CD4-positive, alpha-beta T cell treated with Interferon alpha-2 for 1 hour (primary cell): ENCODE results near the gene NDUFV2.
"Not testable (repeated sequence)": the region's sequence is repeated elsewhere in the genome, so short reads cannot be mapped to it uniquely, and the experiment has no call there.

Experiments
- DNase-seq, 2 donors: peaks; one replicate each; pipeline ENCODE4 v3.0.0-alpha.2; 2020 to 2022

Gene NDUFV2

DNA sequence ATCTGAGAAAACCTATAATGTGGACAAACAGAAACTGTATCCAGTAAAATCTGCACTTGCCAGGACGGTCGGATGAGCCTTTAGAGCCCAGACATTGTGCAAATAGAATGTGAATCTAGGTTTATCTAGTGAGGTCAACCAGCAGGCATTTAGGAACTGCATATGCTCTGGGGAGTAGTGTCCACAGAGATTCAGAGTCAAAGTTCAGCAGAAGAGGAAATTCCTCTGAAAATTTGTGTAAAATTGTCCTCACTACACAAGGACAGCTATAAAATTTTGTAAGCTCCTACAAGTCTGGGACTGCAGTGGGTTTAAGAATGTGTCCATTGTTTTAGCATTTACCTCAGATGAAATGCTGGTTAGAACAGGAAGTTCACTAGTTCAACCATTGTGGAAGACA, 9.8 kb upstream of the NDUFV2 start:
- DNase-seq, result no peak

DNA sequence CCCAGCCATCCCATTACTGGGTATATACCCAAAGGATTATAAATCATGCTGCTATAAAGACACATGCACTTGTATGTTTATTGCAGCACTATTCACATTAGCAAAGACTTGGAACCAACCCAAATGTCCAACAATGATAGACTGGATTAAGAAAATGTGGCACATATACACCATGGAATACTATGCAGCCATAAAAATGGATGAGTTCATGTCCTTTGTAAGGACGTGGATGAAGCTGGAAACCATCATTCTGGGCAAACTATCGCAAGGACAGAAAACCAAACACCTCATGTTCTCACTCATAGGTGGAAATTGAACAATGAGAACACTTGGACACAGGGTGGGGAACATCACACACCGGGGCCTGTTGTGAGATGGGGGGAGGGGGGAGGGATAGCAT, 9.4 kb upstream of the NDUFV2 start:
- not testable (repeated sequence) for DNase-seq

DNA sequence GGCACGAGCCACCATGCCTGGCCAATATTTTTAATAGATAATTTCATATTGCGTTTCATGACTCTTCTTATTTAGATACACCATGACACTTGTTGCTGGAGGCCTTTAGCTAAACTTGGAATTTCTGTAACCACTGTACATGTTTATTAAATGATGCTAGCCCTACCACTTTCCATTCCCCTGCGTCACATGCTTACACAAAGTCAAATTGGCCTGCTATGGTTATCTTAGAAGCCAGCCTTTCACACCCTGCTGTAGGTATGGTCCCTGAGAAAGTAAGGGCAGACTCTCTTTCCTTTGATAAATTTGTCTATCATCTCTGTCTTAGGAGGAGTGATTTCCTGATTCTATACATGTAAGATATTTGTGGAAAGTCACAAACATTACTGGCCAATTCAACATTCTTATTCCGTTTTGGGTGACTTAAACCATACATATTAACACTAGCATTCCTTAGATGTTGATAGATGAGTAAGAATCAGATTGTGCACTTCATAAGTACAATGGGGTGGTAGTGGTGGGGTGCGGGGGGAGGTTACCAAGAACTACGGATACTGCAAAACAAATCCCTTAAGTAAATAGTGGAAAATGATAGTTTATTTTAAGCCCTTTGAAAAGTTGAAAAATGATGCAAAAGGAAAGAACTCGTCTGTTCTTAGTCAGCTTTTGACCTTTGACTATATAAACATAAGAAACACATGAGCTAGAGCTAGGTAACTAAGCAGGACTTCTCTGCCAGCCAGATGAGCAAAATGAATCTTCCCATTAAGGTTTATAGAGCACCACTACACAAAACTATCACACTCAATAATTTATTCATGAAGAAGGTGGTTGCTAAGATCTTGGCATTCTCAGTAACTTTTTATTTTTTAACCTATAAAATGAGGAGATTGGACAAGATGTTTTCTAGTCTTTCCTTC, 7.9 kb upstream of the NDUFV2 start:
- DNase-seq, result no peak

DNA sequence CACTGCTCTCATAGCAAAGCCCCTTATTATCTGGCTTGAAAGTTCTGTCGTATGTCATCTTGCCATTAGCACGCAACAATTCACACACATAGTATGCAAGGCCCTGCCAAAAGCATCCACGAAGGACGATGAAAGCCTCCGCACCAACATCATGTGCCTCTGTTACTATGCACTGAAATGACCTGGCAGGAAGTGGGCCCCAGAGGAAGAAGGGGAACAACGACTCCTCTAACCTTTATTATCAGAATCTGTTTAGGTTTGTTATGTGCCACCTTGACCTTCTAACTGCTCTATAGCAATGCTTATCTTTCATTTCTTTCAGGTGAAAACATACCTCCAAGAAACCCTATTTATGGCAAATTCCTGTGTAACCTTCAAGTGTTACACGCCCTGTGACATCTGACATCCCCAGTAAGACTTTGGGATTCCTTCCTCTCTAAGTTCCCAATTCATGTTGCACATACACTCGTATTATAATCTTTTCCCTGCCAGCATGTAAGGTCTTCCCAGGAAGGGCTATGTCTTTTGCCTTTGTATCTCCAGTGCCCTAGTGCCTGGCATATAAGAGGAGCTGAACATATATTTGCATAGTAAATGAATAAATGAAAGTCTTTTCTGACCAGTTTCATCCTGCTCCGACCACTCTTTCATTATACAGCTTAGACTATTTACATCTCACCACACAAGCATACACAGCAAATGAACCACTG, 7.0 kb upstream of the NDUFV2 start:
- DNase-seq, result peak; percentile 54 to 70

DNA sequence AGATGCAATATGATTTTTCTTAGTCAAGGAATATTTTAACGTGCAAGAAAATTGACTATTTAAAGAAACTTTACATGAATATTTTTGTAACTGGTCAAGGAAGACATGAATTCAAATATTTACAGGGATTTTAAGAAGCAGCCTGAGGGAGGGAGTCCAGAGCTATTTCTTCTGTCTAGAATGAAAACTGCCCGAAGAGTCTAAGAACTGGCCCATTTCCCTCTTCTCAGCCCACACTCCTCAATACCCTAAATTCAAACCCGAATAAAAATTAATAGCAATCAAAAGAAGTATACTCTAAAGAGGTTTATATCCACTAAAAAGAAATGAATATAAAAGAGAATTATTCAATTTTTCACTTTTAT, 6.5 kb upstream of the NDUFV2 start:
- DNase-seq, result no peak

DNA sequence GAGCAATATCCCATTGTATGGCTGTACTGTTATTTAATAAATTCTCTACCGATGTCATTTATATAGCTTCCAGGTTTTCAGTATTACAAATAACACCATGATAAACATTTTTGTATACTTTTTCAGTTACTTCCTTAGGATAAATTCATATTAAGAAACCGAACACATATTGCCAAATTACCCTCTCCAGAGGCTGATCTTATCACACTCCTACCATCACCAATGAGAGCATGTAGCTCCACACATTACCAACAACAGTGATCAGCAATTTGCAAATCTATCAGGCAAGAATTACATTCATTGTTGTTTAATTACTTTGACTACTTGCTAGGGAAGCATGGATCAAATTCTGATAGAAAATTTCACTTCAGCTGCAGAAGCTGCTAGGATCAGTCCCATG, 5.8 kb upstream of the NDUFV2 start:
- DNase-seq, result no peak

DNA sequence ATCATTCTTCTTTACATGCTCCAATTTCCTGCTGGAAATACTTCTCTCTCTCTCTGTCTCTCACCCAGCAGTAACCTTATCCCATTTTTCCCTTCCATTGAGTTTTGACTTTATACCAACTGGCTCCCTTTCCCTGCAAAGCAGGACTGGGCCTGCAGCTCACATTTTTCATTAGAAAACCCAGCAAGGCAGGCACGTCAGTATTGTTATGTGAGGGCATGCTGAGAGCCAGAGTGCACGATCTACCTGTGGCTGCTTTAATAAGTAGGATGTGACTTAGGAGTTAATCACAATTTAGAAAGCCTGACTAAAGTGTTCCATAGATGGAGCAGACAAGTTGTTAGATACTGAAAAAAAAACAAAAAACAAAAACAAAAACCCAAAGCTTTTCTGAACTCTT, 5.2 kb upstream of the NDUFV2 start:
- DNase-seq, result no peak

DNA sequence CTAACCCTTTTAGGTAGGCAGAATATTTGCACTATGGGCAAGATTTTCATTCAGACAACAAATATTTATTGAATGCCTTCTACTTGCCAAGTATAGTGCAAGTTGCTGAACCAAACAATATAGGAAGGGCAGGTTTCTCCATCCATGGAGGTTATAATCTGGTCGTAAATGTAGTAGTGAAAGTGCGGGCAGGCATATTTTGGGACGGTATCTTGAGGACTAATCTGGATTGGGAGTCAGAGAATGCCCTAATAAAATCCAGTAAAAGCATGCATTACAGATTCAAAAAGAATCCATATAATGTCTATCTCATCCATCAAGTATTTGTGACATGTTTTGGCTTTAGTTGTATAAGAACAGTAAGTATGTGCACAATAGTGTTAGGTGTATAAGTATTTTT, 1.7 kb upstream of the NDUFV2 start:
- DNase-seq, result no peak

DNA sequence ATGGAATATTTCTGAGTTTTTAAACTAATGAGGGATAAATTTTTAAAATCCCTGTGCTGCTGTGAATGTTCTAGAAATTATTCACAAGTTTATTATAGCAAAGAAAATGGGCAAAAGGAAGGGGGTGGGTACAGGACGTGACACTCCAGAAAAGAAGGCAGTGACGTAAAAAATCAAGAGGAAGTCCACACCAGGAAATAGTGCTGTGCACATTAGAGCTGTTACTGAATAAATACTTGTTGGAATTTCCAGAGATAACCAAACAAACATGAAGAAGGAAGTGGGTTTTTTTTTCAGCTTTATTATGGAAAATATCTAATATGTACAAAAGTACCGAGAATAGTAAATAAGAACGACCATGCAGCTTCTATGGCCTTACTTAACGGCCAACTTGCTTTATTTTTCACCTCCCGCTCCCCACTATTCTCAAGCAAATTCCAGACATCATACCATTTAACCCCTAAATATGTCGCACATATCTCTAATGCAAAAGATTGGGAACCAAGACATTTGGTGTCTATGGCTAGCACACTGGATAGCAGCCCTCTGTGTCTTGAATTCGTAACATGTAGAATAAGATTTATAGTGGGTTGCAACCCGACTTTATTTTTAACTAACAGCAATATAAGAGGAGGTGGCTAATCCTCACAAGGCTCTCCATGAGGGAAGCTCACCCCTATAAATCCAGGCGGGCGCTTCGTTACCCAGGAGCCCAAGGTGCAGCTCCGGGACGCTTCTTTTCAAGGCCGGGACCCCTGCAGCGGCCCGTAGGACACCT, 580 bp upstream of the NDUFV2 start:
- peak; percentile 65 to 83 for DNase-seq

DNA sequence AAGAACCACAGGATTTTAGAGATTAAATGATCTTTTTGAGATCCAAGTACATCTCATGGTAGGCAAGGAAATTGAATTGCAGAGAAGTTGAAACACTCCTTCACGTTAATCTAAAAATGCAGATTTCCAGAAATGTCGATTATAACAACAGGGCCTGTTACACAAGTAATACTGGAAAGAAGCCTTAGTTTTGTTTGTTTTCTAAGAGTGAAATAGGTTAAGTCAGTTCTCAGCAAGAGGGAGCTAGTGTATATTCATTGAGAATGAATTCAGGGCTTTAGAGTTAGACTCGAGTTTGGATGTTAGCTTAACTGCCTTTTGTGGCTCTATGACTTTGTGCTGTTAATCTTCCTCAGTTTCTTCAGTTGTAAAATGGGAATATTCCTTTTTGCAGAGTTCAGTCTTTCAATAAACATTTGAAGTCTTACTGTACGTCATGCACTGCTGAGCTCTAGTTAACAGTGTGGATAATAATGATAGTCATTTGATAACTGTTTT, 926 bp downstream of the NDUFV2 start:
- DNase-seq, result peak in 1 of 2 donors; percentile 60

DNA sequence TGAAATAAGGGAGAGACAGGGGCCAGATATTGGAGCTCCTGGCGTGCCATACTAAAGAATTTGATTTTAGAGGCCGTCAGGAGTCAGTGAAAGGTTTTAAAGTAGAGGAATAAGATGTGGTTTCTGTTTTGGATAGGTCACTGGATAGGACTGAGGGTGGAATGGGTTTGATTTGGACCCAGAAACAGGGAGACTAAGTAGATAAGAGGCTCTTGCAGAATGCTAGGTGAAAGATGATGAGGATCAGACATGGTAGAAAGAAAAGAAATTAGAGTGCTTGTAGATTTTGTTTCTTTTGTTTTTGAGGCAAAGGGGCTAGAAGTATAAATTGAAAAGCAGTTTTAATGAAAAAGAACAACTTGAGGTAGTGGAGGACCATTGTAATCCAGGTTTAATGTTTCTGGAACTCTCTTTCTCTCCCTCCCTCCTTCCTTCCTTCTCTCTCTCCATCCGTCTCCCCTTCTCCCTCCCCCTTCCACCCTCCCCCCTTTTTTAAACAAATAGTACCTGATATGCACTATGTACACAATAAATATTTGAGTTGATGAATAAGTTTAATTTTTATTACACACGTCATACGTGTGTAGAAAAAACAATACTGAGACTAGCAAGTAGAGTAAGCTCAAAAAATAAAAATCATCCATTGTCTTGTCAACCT, 1.9 kb downstream of the NDUFV2 start:
- no peak for DNase-seq

DNA sequence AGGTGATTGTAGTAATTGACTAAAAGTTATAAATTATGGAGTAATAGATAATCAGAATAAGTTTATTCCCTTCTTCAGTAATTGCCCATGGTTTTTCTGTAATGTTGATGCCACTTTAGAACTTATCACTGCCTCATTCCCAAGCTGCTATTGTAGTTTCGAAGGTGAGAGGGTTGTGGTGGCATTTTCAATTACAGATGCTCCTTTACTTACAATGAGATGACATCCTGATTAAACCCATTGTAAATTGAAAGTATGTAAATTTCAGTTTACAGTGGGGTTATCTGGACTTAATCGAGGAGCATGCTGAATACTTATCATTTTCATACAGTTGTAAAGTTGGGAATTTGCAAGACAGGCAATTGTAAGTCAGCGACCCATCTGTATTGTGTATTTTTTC, 2.9 kb downstream of the NDUFV2 start:
- no peak for DNase-seq

DNA sequence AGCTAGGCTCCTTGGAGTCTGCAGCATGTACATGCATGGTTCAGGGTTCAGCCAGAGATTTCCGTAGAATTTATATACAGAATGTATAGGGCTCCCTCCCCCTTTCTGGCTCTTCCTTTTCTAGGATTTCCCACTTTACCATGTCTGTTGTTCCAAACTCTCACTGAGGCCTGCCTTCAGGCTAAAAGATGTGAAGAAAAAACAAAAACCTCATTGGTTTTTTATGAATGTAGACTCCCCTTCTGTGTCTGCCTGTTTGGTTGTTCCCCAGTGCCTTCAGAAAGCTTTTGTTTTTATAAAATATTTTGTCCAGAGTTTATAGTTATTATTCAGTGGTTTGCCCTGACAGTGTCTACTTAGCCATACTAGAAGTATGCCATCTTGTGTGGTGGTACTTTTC, 3.6 kb downstream of the NDUFV2 start:
- DNase-seq, result no peak

DNA sequence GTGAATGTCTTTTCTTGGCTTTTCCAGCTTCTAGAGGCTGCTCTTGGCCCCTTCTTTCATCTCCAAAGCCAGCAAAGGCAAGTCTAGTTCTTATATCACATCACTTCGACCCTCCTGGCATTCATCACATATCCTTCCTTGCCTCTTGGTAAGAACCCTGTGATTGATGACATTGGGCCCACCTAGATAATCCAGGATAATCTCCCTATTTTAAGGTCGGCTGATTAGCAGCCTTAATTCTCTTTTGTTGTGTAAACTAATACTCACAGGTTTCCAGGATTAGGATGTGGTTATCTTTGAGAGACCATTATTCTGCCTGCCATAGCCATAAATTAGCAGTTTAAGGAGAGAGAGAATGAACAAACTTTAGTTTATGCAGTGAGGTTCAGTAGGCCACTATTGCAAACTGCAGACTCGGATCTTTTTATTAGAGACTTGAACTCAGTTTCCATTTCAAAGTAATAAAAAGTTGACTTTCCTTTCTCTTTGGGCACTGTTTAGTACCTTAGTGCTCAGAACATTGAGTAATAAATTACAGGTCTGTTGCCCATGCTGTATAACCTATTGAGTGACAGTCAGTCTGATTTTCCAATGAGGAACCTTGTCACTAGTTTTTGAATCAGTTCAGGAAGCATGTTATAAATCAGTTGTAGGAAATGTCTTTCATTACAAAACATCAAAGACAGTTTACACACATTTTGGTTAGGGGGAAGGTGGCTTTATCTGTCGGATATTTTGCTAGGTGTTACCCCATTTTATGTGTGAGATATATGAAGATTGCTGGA, 4.5 kb downstream of the NDUFV2 start:
- DNase-seq, result no peak

DNA sequence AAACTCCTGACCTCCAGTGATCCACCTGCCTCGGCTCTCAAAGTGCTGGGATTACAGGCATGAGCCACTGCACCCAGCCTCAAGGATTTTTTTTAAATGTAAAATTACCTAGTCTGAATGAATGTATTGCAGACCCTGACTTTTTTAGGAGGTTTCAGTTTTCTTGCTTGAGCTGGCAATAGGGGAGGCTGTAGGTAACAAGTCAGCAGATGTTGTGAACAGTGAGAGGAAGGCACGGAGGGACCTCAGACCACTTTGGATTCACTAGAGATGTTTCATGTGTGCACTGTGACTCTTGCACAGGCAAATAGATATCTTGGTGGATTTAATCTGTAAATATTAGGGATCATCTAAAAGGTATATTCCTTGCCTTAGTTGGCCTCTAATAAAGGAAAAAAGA, 6.4 kb downstream of the NDUFV2 start:
- DNase-seq, result no peak

DNA sequence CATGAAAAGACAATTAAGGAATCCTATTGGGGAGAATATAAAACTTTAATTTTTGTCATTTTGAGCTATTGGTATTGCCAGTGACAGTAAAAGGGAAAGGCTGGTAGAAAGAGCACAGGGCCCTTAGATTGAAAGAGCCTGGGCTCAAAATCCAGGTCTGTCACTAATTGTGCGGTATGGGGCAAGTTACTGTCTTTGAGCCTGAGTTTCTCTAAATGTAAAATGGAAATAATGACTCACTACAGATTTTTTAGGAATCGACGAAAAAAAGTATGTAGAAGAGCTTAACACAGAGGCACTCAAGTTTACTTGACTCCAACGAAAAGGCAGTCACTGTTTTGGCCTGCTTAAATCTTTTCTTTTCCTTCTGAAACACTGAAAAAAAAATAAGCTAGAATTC, 7.0 kb downstream of the NDUFV2 start:
- no peak for DNase-seq

DNA sequence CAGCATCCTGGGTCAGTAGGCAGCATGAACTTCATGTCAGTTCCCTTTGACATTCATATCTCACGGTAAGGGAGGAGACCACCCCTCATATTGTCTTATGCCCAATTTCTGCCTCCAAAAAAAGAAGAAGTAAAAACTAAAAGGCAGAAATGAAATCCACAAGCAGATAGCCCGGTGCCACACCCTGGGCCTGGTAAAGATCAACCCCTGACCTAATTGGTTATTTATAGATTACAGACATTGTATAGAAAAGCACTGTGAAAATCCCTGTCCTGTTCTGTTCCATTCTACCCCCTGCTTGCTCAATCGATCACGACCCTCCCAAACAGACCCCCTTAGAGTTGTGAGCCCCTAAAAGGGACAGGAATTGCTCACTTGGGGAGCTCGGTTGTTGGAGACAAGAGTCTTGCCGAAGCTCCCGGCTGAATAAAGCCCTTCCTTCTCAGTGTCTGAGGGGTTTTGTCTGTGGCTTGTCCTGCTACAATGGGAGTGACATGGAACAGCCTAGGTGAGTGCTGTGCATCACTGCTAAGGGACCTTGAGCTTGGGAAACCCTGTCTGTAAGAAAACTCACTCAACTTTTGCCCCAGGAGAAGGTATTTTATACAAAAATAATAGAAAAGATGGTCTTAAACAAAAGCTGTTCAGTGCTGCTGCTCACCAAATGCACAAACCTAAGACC, 11.1 kb downstream of the NDUFV2 start:
- DNase-seq, result peak in 1 of 2 donors; percentile 39

DNA sequence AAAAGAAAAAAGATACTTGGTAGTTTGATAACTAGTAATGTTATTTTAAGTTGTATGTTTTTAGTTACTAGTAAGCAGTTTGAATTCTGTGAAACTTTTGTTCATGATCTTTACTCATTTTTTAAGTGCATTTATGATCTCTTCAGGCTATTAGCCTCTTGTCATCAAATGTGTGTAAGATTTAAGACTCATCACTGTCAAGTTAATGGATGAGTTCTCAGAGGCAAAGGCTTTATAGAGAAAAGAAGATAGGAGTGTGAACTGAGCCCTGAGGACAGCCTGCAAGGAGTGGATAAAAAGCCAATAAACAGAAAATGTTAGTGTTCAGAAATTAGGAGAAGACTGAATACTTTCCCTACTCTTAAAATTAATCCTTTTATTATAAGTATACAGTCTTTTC, 13.5 kb downstream of the NDUFV2 start:
- DNase-seq, result no peak

DNA sequence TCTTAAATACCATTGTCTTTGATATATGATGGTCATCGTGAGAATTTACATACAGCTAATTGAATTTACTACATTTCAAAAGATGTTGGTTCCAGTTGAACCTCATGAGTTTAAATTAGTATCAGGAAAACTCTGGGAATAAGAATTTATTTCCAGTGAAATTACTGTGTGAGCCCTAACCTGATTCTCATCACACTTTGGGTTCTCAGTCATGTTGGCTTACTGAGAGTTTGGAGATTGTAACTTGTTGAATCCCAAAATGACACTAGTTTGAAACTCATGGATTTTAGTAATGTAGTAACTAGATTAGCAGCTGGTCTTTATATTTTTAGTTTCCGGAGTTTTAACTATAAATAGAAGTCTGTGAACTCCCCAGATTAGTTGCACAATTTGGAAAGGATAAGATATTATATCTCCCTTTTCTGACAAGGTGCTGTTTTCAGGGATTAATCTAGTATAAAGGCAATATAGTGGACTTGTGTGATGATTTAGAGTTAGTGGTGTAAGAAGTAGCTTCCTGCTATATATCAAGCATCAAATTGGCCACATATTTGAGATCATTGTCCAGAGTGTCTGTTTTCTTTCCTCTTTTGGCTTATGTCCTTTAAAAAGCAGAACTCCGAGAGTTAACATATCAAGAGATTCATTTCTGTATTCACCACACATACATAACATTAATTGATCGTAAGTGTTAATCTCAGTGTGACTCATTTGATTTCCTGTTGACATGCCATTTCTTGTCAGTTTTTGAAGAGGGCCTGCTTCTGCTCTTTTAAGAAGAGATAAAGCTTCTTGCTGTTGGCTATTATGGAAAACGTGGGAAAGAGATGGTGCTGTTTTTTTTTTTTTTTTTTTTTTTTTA, 15.7 kb downstream of the NDUFV2 start:
- DNase-seq, result peak in 1 of 2 donors; percentile 80

DNA sequence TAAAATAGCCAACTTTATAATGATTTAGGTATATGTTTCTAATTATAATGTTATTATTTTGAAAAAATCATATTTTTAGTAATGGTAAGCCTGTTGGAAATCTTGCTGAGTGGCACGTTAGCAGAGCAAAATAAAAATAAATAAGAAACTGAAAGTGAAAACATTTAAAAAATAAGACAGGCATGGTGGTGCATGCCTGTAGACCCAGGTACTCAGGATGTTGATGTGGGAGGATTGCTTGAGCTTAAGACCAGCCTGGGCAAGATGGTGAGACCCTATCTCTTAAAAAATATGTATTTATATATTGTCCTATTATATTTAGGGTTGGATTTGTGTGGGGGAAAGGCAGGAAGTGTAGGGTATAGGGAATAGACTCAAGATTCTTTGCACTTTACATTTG, 18.3 kb downstream of the NDUFV2 start:
- DNase-seq, result peak in 1 of 2 donors; percentile 54
